GM10248 (cell line): ENCODE results near the gene CADPS.

Experiments
- CTCF ChIA-PET: fragments of 300-600 bp; sonication (Branson Sonifier 250); formaldehyde crosslinking; extraction: SDS; loops from one replicate; lab custom pipeline; 2021; ENCODE audit warnings: antibody characterized with exemption; lab: Yijun Ruan, JAX
- POLR2A ChIA-PET: fragments of 350-650 bp; sonication (Branson Sonifier 250); formaldehyde crosslinking; extraction: SDS; loops from one replicate; lab custom pipeline; 2020; ENCODE audit warnings: antibody characterized with exemption; lab: Yijun Ruan, JAX
- DNase-seq: peaks from one replicate; pipeline ENCODE4 v3.0.0; 2012; ENCODE audit errors: extremely low spot score
- CTCF ChIP-seq: IDR thresholded peaks from 2 replicates; pipeline ENCODE4 v1.5.1; 2012; ENCODE audit warnings: mild to moderate bottlenecking, low read depth; ENCODE audit errors: extremely low read depth, missing control alignments, control extremely low read depth

CADPS gene

GRCh38 chr3:62482961-62483360 is 392.3 kb downstream of the CADPS start:
- POLR2A ChIA-PET: no interaction called here
- CTCF ChIA-PET: interaction anchor here (1.0 kb wide), 1 partner anchor 62 kb away, joined by 3 read pairs; no protein-coding TSS in a partner anchor

GRCh38 chr3:62481962-62482361 is 393.3 kb downstream of the CADPS start:
- POLR2A ChIA-PET: no interaction called here
- no peak for TF ChIP-seq CTCF
- no peak for DNase-seq
- CTCF ChIA-PET: interaction anchor here (1.3 kb wide), 1 partner anchor 11 kb away, joined by 6 read pairs; no protein-coding TSS in a partner anchor

More at GRCh38 chr3:62482961-62483360, 392.3 kb downstream of the CADPS start:
- DNase-seq: no peak
- TF ChIP-seq CTCF: no peak

- no peak for TF ChIP-seq CTCF
- ChIA-PET CTCF (interaction anchor here (1.5 to 2.3 kb wide), 2 partner anchors 15 to 35 kb away, joined by 4 to 5 read pairs; no protein-coding TSS in a partner anchor), POLR2A (no interaction called here)
- no peak for DNase-seq
Measured at GRCh38 chr3:62480056-62480455, 395.2 kb downstream of the CADPS start.

- no peak for DNase-seq
- TF ChIP-seq CTCF: no peak
- CTCF ChIA-PET: interaction anchor here (1.5 to 2.3 kb wide), 2 partner anchors 15 to 34 kb away, joined by 4 to 5 read pairs; no protein-coding TSS in a partner anchor
- POLR2A ChIA-PET: no interaction called here
Measured at GRCh38 chr3:62479326-62479725, 395.9 kb downstream of the CADPS start.

GRCh38 chr3:62475306-62475705 is 399.9 kb downstream of the CADPS start:
- DNase-seq: no peak
- TF ChIP-seq CTCF: no peak
- CTCF ChIA-PET: interaction anchor here (1.8 kb wide), 1 partner anchor 10 kb away, joined by 4 read pairs; no protein-coding TSS in a partner anchor
- POLR2A ChIA-PET: no interaction called here

- TF ChIP-seq CTCF: no peak
- ChIA-PET POLR2A (no interaction called here), CTCF (interaction anchor here (0.8 kb wide), 1 partner anchor 9 kb away, joined by 3 read pairs; no protein-coding TSS in a partner anchor)
- DNase-seq: no peak
Measured at GRCh38 chr3:62467966-62468722, 407.1 kb downstream of the CADPS start.
